GDM1 (cell line): ENCODE data around the gene ARL6IP5.

Source experiments
- DNase-seq: peaks from one replicate; lab custom pipeline; 2025; lab: John Stamatoyannopoulos, UW

ARL6IP5 gene

DNA sequence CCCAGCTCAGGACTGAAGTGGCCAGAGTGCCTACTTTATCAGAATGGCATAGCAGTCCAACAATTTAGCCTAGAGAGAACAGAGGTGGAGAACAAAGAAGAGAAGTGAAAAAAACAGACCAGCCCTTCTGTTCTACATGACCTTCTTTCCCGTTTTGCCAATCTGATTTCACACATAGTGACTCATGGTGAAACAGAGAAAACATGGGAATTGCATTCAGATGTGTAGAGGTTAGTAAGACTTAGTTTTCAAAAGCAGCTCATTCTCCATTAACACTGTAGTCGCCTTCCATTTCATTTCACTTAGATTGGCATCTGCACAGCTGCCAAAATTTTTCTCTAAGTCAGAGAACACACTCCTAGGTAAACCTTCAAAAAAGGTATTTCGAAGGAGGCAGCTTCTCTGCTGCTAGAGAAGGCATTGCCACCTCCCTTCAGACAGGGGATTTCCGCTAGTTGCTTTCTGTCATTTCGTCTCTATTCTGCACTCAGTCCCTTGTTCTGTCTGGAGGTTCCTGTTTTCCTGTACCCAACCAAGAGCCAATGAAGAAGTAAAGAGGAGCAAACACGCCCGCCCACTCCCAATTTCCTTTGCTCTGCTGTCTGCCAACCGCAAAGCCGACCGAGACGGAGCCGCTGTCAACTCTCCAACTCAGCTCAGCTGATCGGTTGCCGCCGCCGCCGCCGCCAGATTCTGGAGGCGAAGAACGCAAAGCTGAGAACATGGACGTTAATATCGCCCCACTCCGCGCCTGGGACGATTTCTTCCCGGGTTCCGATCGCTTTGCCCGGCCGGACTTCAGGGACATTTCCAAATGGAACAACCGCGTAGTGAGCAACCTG, at the start of gene ARL6IP5:
Gene ARL6IP5, plus strand, starts transcription at position 612 of the 842 bp plus-strand sequence. Its CDS starts 111 bp downstream, at position 723.
- peak; percentile 92 for DNase-seq

GRCh38 chr3:69044608-69045007, 40.1 kb upstream of the ARL6IP5 start:
- no peak for DNase-seq

- DNase-seq, result no peak
Observed at GRCh38 chr3:69048990-69049389, 35.7 kb upstream of the ARL6IP5 start.

- no peak for DNase-seq
Observed at GRCh38 chr3:69051756-69052471, 32.8 kb upstream of the ARL6IP5 start, which contains the start of gene TMF1. TMF1 (minus strand) TSS chr3:69052333; CDS start chr3:69052086, 247 bp downstream.

- DNase-seq, result no peak
Observed at GRCh38 chr3:69052472-69052898, 32.3 kb upstream of the ARL6IP5 start.

DNA sequence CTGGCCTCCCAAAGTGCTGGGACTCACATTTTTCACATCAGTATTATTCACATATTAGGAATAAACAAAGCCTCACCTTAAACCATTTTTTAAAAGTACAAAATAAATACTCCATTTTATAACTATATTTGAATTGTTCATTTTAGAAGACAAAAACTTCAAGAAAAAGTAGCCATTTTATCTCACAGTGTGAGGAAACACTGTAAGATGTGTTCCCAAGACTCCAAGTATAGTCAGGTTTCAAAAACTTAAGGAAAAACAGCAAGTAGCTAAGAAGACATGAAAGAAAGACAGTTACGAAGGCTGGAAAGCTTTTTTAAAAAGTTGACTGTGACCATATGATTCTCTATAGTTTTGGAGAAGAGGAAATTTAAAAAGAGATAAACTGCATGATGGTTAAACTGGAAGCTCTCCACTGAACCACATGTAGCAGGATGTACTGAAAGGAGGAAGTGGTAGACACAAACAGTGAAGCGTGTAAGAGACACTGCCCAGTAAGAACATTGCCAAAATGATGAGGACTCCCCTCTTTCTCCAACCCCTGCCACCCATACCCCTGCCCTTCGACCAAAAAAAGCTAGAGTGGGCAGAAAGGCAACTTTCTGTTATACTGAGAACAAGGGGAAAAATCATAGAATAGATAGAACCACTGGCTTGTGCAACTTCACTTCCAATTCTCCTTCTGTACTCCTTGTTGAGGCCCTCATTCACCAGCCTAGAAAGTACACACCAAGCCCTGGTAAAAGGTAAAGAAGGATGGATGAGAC, 26.4 kb upstream of the ARL6IP5 start:
- peak; percentile 63 for DNase-seq

DNA sequence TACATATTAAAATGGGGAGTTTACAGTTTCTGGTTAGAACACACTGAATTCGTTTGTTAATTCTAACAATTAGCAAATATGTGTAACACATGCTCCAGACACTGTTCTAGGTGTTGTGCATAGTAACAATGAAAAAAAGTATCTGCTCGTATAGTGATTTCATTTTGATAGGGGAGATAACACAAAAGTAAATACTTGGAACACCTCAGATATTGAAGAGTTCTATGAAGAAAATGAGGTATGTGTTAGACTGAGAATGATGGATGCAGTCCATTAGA, 25.9 kb upstream of the ARL6IP5 start:
- DNase-seq, result no peak

DNA sequence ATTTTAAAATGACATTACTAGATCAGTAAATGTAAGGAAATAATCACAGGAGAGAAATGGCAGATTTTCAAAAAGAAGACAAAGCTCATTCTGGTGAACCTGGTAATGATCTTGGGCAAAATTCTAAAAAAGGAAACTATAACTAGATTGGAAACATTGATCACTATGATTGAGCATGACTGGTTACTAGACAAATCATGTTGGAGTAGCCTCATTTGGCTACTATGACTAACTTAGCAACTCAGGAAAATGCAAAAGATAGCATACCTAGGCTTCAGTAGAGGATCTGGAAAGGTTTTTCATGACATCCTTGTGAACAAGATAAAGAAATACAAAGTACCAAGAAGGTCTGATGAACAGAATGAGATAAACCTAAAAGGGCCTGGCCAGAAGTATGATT, 25.0 kb upstream of the ARL6IP5 start:
- DNase-seq, result no peak

DNA sequence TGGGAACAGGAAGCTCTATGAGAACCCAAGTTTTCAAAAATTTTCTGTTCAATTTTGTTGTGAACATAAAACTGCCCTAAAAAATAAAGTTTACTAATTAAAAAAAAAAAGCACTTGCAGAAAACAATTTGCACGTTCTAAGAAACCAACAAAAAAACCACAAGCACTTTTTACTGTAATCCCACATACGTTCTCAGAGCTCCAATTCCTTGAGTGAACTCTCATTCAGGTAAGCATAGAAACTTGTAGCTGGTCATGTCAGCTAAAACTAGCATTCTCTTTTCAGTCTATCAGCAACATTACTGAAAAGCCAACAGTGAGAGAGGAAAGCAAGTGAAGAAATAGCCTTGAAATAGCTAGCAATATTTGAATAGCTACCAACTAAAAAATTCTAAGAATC, 21.1 kb upstream of the ARL6IP5 start:
- DNase-seq, result no peak

- DNase-seq, result no peak
Observed at GRCh38 chr3:69065318-69065964, 19.3 kb upstream of the ARL6IP5 start.

DNA sequence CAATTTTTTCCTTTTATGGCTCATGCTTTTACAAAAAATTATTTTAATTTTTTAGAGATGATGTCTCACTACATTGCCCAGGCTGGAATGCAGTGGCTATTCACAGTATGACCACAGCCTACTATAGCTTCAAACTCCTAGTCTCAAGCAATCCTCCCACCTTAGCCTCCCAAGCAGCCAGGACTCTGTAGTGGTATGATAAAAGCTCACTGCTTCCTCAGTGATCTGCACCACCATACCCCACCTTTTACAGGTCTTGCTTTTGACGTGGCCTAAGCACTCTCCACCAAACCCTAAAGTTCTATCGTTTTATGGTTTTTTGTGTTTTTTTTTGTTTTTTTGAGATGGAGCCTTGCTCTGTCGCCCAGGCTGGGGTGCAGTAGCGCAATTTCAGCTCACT, 18.6 kb upstream of the ARL6IP5 start:
- no peak for DNase-seq

DNA sequence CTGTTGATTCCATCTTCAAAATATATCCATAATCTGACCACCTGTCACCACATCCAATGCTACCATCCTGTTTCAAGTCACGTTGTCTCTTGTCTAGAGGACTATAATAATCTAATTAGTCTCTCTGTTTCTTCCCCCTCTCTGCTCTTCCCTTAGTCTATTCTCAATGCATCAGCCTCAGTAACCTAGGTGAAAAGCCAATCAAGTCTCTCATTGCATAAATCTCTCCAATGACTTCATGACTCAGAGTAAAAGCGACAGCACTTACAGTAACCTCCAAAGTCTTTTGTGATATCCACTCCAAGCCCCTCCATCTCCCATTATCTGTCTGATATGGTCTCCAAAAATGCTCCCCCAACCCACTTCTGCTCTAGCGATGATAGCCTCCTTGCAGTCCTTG, 11.8 kb upstream of the ARL6IP5 start:
- DNase-seq, result no peak

- no peak for DNase-seq
Observed at GRCh38 chr3:69079269-69080159, 5.2 kb upstream of the ARL6IP5 start.

- peak; percentile 80 for DNase-seq
Observed at GRCh38 chr3:69080233-69080920, 4.4 kb upstream of the ARL6IP5 start, which contains the start of gene UBA3. UBA3 (minus strand) TSS chr3:69080365; CDS start chr3:69080353, 12 bp downstream.

- DNase-seq, result peak; percentile 36
Observed at GRCh38 chr3:69081583-69082262, 3.0 kb upstream of the ARL6IP5 start.

GRCh38 chr3:69082361-69082760, 2.4 kb upstream of the ARL6IP5 start:
- DNase-seq, result no peak

- peak; percentile 68 for DNase-seq
Observed at GRCh38 chr3:69082805-69083204, 1.9 kb upstream of the ARL6IP5 start.

GRCh38 chr3:69085168-69085832, 563 bp downstream of the ARL6IP5 start:
- DNase-seq, result no peak
